Stimulated activated CD4-positive, alpha-beta T cell treated with anti-CD3 and anti-CD28 coated beads, Interleukin-12 subunit alpha, Interleukin-12 subunit beta, amount 100 ng/mL, for 4 hours (primary cell): ENCODE measurements around the gene SIAH1.
"Not testable (repeated sequence)": the region's sequence is repeated elsewhere in the genome, so short reads cannot be mapped to it uniquely, and the experiment has no call there.

ENCODE experiments used
- DNase-seq: peaks from one replicate; pipeline ENCODE4 v3.0.0-alpha.2; 2020

SIAH1 gene, protein sequence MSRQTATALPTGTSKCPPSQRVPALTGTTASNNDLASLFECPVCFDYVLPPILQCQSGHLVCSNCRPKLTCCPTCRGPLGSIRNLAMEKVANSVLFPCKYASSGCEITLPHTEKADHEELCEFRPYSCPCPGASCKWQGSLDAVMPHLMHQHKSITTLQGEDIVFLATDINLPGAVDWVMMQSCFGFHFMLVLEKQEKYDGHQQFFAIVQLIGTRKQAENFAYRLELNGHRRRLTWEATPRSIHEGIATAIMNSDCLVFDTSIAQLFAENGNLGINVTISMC

GRCh38 chr16:48385253-48386150 lies at the start of gene SIAH1:
Gene SIAH1 (minus strand): TSS chr16:48385413. CDS start chr16:48362428, 22,985 bp downstream.
- peak; percentile 90 for DNase-seq

GRCh38 chr16:48434653-48435317 lies 49.6 kb upstream of the SIAH1 start:
- DNase-seq = no peak

DNA sequence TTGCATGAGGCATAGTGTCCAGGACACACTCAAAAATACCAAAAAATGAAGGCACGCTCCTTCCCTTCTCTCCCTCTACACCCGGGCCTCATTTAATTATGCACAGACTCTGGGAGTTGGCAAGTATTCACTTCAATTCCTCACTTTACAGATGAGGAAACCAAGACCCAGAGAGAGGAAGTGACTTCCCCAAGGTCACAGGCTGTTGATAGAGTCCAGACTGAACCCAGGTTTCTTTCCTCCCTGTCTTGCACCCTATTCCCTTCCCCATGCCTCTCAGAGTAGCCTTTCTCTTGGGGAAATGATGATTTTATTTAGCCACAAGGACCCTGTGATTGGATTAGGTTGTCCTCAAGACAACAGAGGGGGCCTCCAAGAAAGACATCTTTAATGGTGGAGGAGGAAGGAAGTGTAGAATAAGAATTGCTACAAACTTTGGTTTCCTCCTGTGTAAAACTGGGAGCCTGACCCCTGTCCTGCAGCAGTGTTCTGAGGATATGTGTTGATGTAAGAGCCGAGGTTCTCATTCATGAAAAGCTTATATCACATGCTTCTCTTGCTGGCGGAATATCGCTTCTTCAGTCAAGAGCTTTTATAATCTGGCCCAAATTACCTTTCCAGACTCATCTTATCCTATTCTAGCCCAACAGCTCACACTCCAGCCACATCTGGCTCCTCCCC lies 48.8 kb upstream of the SIAH1 start:
- DNase-seq = no peak

GRCh38 chr16:48433116-48433849 lies 48.1 kb upstream of the SIAH1 start:
- DNase-seq = no peak

- no peak for DNase-seq
Measured at GRCh38 chr16:48432136-48432535, 46.9 kb upstream of the SIAH1 start.

GRCh38 chr16:48430890-48431289 lies 45.7 kb upstream of the SIAH1 start:
- DNase-seq = no peak

- no peak for DNase-seq
Measured at GRCh38 chr16:48426244-48427141, 41.3 kb upstream of the SIAH1 start.

- DNase-seq = no peak
Measured at GRCh38 chr16:48422537-48422936, 37.3 kb upstream of the SIAH1 start.

DNA sequence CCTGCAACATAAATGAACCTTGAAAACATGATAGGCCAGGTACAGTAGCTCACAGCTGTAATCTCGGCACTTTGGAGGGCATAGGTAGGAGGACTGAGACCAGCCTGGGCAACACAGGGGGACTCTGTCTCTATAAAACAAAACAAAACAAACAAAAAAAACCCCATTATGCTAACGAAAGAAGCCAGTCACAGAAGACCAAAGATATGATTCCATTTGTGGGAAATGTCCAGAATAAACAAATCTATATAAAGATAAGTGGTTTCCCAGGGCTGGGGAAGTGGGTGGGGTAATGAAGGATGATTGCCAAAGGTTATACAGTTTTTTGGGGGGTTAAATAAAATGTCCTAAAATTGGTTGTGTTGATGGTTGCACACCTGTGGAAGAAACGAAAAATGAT lies 36.5 kb upstream of the SIAH1 start:
- DNase-seq = no peak

- no peak for DNase-seq
Measured at GRCh38 chr16:48420437-48420836, 35.2 kb upstream of the SIAH1 start.

GRCh38 chr16:48416617-48417016 lies 31.4 kb upstream of the SIAH1 start:
- not testable (repeated sequence) for DNase-seq

GRCh38 chr16:48413272-48413671 lies 28.1 kb upstream of the SIAH1 start:
- no peak for DNase-seq

GRCh38 chr16:48409839-48410632 lies 24.8 kb upstream of the SIAH1 start:
- DNase-seq = no peak

GRCh38 chr16:48408688-48409087 lies 23.5 kb upstream of the SIAH1 start:
- DNase-seq = no peak

DNA sequence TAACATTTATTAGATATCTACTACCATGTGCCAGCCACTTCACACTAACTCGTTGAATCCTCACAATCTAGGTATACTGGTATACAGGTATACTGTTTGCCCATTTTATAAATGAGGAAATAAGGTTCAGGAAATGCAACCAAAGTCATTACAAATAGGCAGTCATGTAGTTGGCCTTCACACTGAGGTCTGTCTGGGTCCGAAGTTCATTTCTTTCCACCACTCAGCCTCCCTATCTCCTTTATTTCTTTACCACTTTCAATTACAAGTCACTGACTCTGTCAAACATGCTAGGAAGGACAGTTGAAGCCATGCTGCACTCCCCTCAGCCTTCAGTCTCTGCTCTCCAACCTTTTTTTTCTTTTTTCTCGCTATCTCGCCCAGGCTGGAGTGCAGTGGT lies 20.7 kb upstream of the SIAH1 start:
- no peak for DNase-seq

GRCh38 chr16:48405153-48405552 lies 19.9 kb upstream of the SIAH1 start:
- DNase-seq = no peak

- not testable (repeated sequence) for DNase-seq
Measured at GRCh38 chr16:48402547-48402946, 17.3 kb upstream of the SIAH1 start.

- DNase-seq = no peak
Measured at GRCh38 chr16:48395375-48395774, 10.2 kb upstream of the SIAH1 start.

GRCh38 chr16:48394355-48394703 lies 9.1 kb upstream of the SIAH1 start:
- no peak for DNase-seq
